Heart left ventricle (tissue), 13 donors: Measurements from ENCODE around the gene KCNK13.
A peak's percentile ranks its signal among the peaks of the same experiment; 100 is the strongest.

Source experiments
- POLR2A ChIP-seq, 2 donors: fragments of 450-650 bp; IDR thresholded peaks; one replicate each; pipeline ENCODE4 v1.6.1; 2017; ENCODE audit warnings: antibody characterized with exemption in 2 of 2, mild to moderate bottlenecking in 2 of 2, moderate library complexity in 2 of 2
- TF ChIP-seq, protein P1 (sequence below), 12 donors: fragments of 200-600 bp; sonication (generic) in 4 of 12; IDR thresholded peaks; one replicate each; pipeline versions ENCODE4 v1.5.0 to v1.8.0; 2018 to 2022; ENCODE audit warnings: antibody characterized with exemption in 12 of 12, mild to moderate bottlenecking in 5 of 12
- donor health status: ischemic (EF 13 %, LVEDD 7.1; RV severe dilation, severe dysfunction).
- donor health status: DM: no; HTN: yes; CAD: no.
- donor health status: DM: no; HTN: no; CAD: no.
- donor health status: ischemic (EF 25% LVEDD 6.9; RV normal size, moderate dysfunction).
- donor health status: ischemic (EF 25% LVEDD 5.7; RV mildly dilated, moderate dysfunction).
- donor health status: ischemic (EF 35%, LVEDD 5.7; RV mildly dilated, moderate dysfunction).
- donor health status: nonischemic (EF 11% LVEDD 7.7; RV severe dilation, severe dysfunction).
- donor health status: DM: yes; HTN: yes; CAD: no.
- donor health status: PGD.
- donor health status: ischemic (EF 29% LVEDD 5.4; RV normal size, mild dysfunction).
- donor health status: nonischemic (EF 23%, LVEDD 6.1; RV moderate dilation, normal function).

DNA sequence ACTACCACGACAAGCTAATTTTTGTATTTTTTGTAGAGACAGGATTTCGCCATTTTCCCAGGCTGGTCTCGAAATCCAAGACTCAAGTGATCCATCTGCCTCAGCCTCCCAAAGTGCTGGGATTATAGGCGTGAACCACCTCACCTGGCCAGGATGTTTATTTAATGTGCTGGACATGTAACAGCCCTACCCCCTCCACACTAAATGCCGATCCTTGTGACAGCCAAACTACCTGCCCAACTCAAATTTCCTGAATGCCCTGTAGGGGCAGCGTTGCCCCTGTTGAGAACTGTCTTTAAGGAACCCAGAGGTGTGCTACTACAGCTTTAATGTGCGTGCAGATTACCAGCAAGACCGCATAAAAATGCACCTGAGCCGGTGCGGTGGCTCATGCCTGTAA lies 48.1 kb downstream of the KCNK13 start:
- no peak for TF ChIP-seq POLR2A (IDR thresholded peaks at IDR 0.05)
- TF ChIP-seq, protein P1, sequence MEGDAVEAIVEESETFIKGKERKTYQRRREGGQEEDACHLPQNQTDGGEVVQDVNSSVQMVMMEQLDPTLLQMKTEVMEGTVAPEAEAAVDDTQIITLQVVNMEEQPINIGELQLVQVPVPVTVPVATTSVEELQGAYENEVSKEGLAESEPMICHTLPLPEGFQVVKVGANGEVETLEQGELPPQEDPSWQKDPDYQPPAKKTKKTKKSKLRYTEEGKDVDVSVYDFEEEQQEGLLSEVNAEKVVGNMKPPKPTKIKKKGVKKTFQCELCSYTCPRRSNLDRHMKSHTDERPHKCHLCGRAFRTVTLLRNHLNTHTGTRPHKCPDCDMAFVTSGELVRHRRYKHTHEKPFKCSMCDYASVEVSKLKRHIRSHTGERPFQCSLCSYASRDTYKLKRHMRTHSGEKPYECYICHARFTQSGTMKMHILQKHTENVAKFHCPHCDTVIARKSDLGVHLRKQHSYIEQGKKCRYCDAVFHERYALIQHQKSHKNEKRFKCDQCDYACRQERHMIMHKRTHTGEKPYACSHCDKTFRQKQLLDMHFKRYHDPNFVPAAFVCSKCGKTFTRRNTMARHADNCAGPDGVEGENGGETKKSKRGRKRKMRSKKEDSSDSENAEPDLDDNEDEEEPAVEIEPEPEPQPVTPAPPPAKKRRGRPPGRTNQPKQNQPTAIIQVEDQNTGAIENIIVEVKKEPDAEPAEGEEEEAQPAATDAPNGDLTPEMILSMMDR (IDR thresholded peaks at IDR 0.05) = peak in 2 of 12 donors; percentile 12 to 16
